GM19043 (cell line): ENCODE results near the gene HSPA1A.
"Not testable (repeated sequence)": the region's sequence is repeated elsewhere in the genome, so short reads cannot be mapped to it uniquely, and the experiment has no call there.

Experiments used
- ATAC-seq: cut with Tn5 transposase; IDR thresholded peaks from one replicate; pipeline ENCODE4 v1.9.1; 2021; ENCODE audit warnings: low read depth; ENCODE audit not compliant: unreplicated experiment

HSPA1A gene

GRCh38 chr6:31780507-31781243 lies 34.7 kb upstream of the HSPA1A start:
- ATAC-seq = no peak

- ATAC-seq = no peak
These were observed 33.9 kb upstream of the HSPA1A start for GRCh38 chr6:31781244-31782125.

- no peak for ATAC-seq
These were observed 33.1 kb upstream of the HSPA1A start for GRCh38 chr6:31782126-31782855.

- no peak for ATAC-seq
These were observed 31.0 kb upstream of the HSPA1A start for GRCh38 chr6:31784098-31784925.

GRCh38 chr6:31785475-31785874 lies 29.9 kb upstream of the HSPA1A start:
- no peak for ATAC-seq

- ATAC-seq = no peak
These were observed 23.8 kb upstream of the HSPA1A start for GRCh38 chr6:31791324-31792089.

- ATAC-seq = no peak
These were observed 23.3 kb upstream of the HSPA1A start for GRCh38 chr6:31792090-31792374.

GRCh38 chr6:31792761-31793171 lies 22.6 kb upstream of the HSPA1A start:
- ATAC-seq = no peak

- ATAC-seq = not testable (repeated sequence)
These were observed 21.5 kb upstream of the HSPA1A start for GRCh38 chr6:31793927-31794245.

- no peak for ATAC-seq
These were observed 21.0 kb upstream of the HSPA1A start for GRCh38 chr6:31794294-31794865.

- no peak for ATAC-seq
These were observed 20.3 kb upstream of the HSPA1A start for GRCh38 chr6:31794866-31795615.

GRCh38 chr6:31795616-31796298 lies 19.6 kb upstream of the HSPA1A start, which contains the start of gene VARS1:
Gene VARS1 (minus strand): TSS chr6:31795752. CDS start chr6:31795217, 535 bp downstream.
- ATAC-seq = no peak

GRCh38 chr6:31796993-31797385 lies 18.4 kb upstream of the HSPA1A start:
- ATAC-seq = no peak

GRCh38 chr6:31797588-31797987 lies 17.8 kb upstream of the HSPA1A start:
- ATAC-seq = no peak

- ATAC-seq = no peak
These were observed 15.6 kb upstream of the HSPA1A start for GRCh38 chr6:31799781-31800180.

- not testable (repeated sequence) for ATAC-seq
These were observed 14.1 kb upstream of the HSPA1A start for GRCh38 chr6:31801031-31801927.

GRCh38 chr6:31805939-31806469 lies 9.3 kb upstream of the HSPA1A start:
- ATAC-seq = no peak
